Measurements from ENCODE around the gene PSMG3.

DNA sequence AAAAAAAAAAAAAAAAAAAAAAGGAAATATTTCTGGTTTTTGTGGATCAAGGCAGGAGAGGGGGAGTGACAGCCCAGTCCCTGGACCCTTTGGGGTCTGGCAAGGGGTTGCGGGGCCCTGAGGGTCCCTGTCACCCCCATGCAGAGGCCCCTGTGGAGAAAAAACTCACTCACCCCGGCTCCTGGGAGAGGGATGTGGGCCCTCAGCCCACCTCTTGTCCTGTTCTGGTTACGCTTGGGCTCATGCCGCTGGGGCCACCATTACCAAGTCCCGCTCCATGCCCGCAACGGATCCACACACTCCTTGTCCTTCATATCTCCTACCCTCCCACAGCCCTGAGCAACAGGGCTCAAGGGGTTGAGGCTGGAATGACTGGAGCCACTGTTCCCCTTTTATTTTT is 12.8 kb downstream of the PSMG3 start:
- TF ChIP-seq CTCF (IDR thresholded peaks at IDR 0.05) (no peak), EZH2 (IDR thresholded peaks at IDR 0.05) (no peak), EZH2phosphoT487 (IDR thresholded peaks at IDR 0.05) (no peak)

All from neural progenitor cell (in vitro differentiated cells).